Suprapubic skin (tissue), 3 donors: ENCODE results near the gene CCNG1.

ENCODE experiments used
- CTCF ChIP-seq, 2 donors: fragments of 200-600 bp in 1 of 2; fragments of 450-650 bp in 1 of 2; sonication (generic) in 1 of 2; IDR thresholded peaks; one replicate each; pipeline ENCODE4 v1.5.1; 2016 to 2019; ENCODE audit warnings: antibody characterized with exemption in 2 of 2, mild to moderate bottlenecking in 1 of 2, moderate library complexity in 1 of 2
- EP300 ChIP-seq: sonication (generic); formaldehyde crosslinking; IDR thresholded peaks from one replicate; pipeline ENCODE4 v1.6.1; 2017; ENCODE audit warnings: antibody characterized with exemption
- POLR2A ChIP-seq, 2 donors: fragments of 450-650 bp; IDR thresholded peaks; one replicate each; pipeline ENCODE4 v1.6.1; 2017; ENCODE audit warnings: antibody characterized with exemption in 2 of 2, mild to moderate bottlenecking in 2 of 2, moderate library complexity in 2 of 2

- TF ChIP-seq CTCF (IDR thresholded peaks at IDR 0.05) (no peak), EP300 (no peak), POLR2A (IDR thresholded peaks at IDR 0.05) (no peak)
Measured at GRCh38 chr5:163460562-163461171, 23.3 kb downstream of the CCNG1 start, which contains the start of gene HMMR.
